NCI-H2029 treated with DMSO at 0.1 percent for 48 hours (cell line): Measurements from ENCODE around the gene CEP126.
A peak's percentile ranks its signal among the peaks of the same experiment; 100 is the strongest.

Source experiments
- DNase-seq: peaks from one replicate; lab custom pipeline; 2025; lab: John Stamatoyannopoulos, UW

CEP126 gene

GRCh38 chr11:102012946-102013345, 98.1 kb downstream of the CEP126 start:
- no peak for DNase-seq

- no peak for DNase-seq
These were observed 99.9 kb downstream of the CEP126 start for GRCh38 chr11:102014756-102015155.

GRCh38 chr11:102017026-102017425, 102.2 kb downstream of the CEP126 start:
- DNase-seq: no peak

- DNase-seq: no peak
These were observed 111.4 kb downstream of the CEP126 start for GRCh38 chr11:102026217-102026616.

GRCh38 chr11:102026959-102027358, 112.1 kb downstream of the CEP126 start:
- no peak for DNase-seq

GRCh38 chr11:102036757-102037156, 121.9 kb downstream of the CEP126 start:
- no peak for DNase-seq

GRCh38 chr11:102046841-102047240, 132.0 kb downstream of the CEP126 start:
- no peak for DNase-seq

GRCh38 chr11:102047305-102047924, 132.6 kb downstream of the CEP126 start, which contains the start of gene CFAP300:
TSS of gene CFAP300 (plus strand) at chr11:102047437. CDS start at chr11:102047471, 34 bp downstream.
- peak; percentile 7 for DNase-seq
